Prostate gland (tissue), 2 donors: ENCODE data around the gene CAPN1. TPM values are rescaled to one million over a fixed set of nuclear protein-coding genes. Genes with fewer than 3 reads are reported as not detected.

Source experiments
- DNase-seq: peaks from one replicate; pipeline ENCODE4 v3.0.0-alpha.2; 2019; ENCODE audit warnings: low spot score
- H3K27ac ChIP-seq, 2 donors: fragments of 200-600 bp; sonication (generic); 2 replicates each; pipeline ENCODE4 v1.5.1; 2017 to 2019
- H3K27me3 ChIP-seq: fragments of 200-600 bp; sonication (generic); replicated peaks from 2 replicates; pipeline ENCODE4 v1.5.1; 2019; ENCODE audit not compliant: insufficient read depth
- H3K36me3 ChIP-seq, 2 donors: fragments of 200-600 bp; sonication (generic); 1 replicate in 1 of 2; 2 replicates in 1 of 2; pipeline versions ENCODE4 v1.5.1 to v1.8.1; 2017 to 2019
- H3K4me1 ChIP-seq: fragments of 200-600 bp; sonication (generic); replicated peaks from 2 replicates; pipeline ENCODE4 v1.5.1; 2019
- H3K4me3 ChIP-seq, 2 donors: fragments of 200-600 bp; sonication (generic); 2 replicates each; pipeline ENCODE4 v1.5.1; 2017 to 2019
- H3K9me3 ChIP-seq: fragments of 200-600 bp; sonication (generic); 2 replicates; pipeline ENCODE4 v1.5.1; 2017
- POLR2A ChIP-seq: fragments of 450-650 bp; IDR thresholded peaks from one replicate; pipeline ENCODE4 v1.6.1; 2016; ENCODE audit warnings: antibody characterized with exemption, mild to moderate bottlenecking
- POLR2AphosphoS5 ChIP-seq: sonication (generic); formaldehyde crosslinking; IDR thresholded peaks from one replicate; pipeline ENCODE4 v1.6.1; 2017; ENCODE audit warnings: antibody characterized with exemption
- WGBS: methylation state at CpG from one replicate; pipeline ENCODE4 v1.1.5; 2018; 5-methylcytosine and 5-hydroxymethylcytosine counted together
- intact Hi-C: fragments of 100-400 bp; cut with DNase I; formaldehyde crosslinking; loops from one replicate; pipeline ENCODE4 v1.14.2; 2022
- total RNA-seq, 2 donors: library from RNA; depleted of rRNA; stranded (reverse); fragments of >200 nt; gene quantifications; one replicate each; pipeline ENCODE4 v1.1.0, GENCODE V29; 2016
- TF ChIP-seq, protein P1 (sequence below), 4 experiments: fragments of 200-600 bp in 2 of 4; fragments of 450-650 bp in 2 of 4; sonication (generic) in 2 of 4; IDR thresholded peaks; 1 replicate in 3 of 4; 2 replicates in 1 of 4; pipeline ENCODE4 v1.5.1; 2016 to 2019; ENCODE audit warnings: antibody characterized with exemption in 4 of 4, mild to moderate bottlenecking in 2 of 4, moderate library complexity in 2 of 4

CAPN1 gene
- total RNA-seq, 2 donors from 2014 or later = 215 to 374 TPM

DNA sequence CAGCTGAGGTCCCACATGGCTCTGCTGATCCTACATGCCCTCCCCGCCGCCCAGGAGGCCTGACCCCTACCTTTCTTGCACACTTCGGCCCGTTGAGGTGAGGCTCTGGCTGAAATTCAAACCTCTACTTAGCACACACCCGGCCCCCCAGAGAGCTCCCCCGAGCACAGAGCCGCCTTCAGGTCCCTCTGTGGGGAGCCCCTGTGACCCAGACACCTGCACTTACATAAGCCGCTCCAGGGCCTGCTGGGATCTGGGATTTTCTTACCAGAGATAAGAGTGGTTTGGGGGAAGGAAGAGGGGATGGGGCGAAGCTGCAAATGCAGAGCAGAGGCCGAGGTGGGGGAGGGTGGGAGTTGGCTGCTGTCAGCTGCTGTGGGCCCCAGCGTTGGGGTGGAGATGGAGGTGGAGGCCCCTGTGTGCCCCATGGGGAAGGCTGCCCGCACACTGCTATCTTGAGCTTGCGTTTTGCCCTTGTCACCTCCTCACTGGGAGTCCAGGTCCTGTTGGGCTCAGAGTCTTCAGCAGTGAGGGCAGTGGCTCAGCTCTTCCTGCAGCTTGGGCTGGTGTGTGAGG, 30.6 kb downstream of the CAPN1 start:
- no peak for TF ChIP-seq POLR2AphosphoS5
- no peak for TF ChIP-seq POLR2A
- TF ChIP-seq, protein P1, sequence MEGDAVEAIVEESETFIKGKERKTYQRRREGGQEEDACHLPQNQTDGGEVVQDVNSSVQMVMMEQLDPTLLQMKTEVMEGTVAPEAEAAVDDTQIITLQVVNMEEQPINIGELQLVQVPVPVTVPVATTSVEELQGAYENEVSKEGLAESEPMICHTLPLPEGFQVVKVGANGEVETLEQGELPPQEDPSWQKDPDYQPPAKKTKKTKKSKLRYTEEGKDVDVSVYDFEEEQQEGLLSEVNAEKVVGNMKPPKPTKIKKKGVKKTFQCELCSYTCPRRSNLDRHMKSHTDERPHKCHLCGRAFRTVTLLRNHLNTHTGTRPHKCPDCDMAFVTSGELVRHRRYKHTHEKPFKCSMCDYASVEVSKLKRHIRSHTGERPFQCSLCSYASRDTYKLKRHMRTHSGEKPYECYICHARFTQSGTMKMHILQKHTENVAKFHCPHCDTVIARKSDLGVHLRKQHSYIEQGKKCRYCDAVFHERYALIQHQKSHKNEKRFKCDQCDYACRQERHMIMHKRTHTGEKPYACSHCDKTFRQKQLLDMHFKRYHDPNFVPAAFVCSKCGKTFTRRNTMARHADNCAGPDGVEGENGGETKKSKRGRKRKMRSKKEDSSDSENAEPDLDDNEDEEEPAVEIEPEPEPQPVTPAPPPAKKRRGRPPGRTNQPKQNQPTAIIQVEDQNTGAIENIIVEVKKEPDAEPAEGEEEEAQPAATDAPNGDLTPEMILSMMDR (IDR thresholded peaks at IDR 0.05) = no peak
- Histone ChIP-seq H3K9me3 (no peaks in the 10 kb centered on the region), H3K4me1 (no peaks in the 10 kb centered on the region), H3K4me3 (no peak overlapping the region), H3K36me3 (peaks cover 0 to 30% of the 10 kb centered on the region in 2 donors), H3K27me3 (no peaks in the 10 kb centered on the region), H3K27ac (no peak overlapping the region)
- DNase-seq = no peak
- WGBS = 64% methylated on average over 13 of the region's 13 CpGs
- intact Hi-C loops = no loop called here

DNA sequence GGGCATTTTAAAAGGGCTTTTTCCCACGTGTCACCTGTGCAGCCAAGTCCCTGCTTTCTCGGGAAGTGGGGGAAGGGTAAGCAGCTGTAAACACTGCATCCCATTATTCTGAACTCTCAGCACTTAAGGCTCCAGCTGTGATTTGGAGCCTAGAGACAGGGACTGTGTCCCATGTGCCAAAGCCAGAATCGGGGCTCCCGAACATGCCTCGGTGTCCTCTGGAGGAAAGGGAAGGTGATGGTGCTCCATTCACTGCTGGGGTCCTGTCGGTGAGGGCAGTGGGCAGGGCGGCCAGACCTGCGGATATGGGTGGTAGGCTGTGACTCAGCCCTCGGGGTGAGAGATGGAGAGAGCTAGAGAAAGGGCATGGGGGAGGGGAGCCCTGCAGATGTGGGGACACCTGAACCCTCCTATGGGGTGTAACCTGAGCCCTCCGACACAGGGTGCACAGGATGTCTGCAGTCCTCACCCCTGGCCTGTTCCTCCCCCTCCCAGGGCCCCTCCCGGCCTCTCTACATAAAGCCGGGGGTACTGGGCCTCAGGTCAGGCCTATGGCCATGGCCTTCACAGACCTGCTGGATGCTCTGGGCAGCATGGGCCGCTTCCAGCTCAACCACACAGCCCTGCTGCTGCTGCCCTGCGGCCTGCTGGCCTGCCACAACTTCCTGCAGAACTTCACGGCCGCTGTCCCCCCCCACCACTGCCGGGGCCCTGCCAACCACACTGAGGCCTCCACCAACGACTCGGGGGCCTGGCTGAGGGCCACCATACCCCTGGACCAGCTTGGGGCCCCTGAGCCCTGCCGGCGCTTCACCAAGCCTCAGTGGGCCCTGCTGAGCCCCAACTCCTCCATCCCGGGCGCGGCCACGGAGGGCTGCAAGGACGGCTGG, 31.8 kb downstream of the CAPN1 start:
- intact Hi-C loops = no loop called here
- no peaks in the 10 kb centered on the region for H3K4me1 ChIP-seq
- no peak overlapping the region for H3K27ac ChIP-seq
- H3K36me3 ChIP-seq = peaks cover 0 to 25% of the 10 kb centered on the region in 2 donors
- WGBS = 56% methylated on average over 26 of the region's 26 CpGs
- no peaks in the 10 kb centered on the region for H3K9me3 ChIP-seq
- no peak for TF ChIP-seq POLR2AphosphoS5
- TF ChIP-seq POLR2A = no peak
- TF ChIP-seq, protein P1 (IDR thresholded peaks at IDR 0.05) = no peak
- DNase-seq = no peak
- H3K27me3 ChIP-seq = no peaks in the 10 kb centered on the region
- no peak overlapping the region for H3K4me3 ChIP-seq

DNA sequence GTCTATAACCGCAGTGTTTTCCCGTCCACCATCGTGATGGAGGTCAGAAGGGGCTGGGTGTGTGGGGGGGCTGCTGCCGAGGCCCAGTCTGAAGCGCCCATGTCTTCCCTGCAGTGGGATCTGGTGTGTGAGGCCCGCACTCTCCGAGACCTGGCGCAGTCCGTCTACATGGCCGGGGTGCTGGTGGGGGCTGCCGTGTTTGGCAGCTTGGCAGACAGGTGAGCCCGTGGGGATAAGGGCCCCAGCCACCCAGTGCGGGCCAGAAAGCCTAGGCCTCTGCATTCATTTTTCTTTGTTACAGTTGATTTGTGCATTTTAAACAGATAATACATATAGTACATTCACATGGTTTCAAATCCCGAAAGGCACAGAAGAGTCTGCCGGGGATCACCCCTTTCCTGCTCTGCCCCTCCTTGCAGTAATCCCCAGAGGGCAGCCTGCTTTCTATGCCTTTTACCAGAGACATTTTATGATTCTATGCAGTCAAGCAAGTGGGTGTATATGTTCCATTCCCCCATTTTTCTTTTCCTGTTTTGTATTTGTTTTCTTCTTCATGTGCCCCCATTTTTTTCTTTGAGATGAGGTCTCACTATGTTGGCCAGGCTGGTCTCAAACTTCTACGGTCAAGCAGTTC, 32.6 kb downstream of the CAPN1 start:
- Histone ChIP-seq H3K4me1 (no peaks in the 10 kb centered on the region), H3K36me3 (peaks cover 0 to 23% of the 10 kb centered on the region in 2 donors), H3K27me3 (no peaks in the 10 kb centered on the region), H3K4me3 (no peak overlapping the region), H3K27ac (no peak overlapping the region), H3K9me3 (no peaks in the 10 kb centered on the region)
- WGBS = 71% methylated on average over 16 of the region's 16 CpGs
- no peak for TF ChIP-seq POLR2A
- TF ChIP-seq, protein P1 (IDR thresholded peaks at IDR 0.05) = no peak
- no peak for TF ChIP-seq POLR2AphosphoS5
- intact Hi-C loops = no loop called here
- no peak for DNase-seq

DNA sequence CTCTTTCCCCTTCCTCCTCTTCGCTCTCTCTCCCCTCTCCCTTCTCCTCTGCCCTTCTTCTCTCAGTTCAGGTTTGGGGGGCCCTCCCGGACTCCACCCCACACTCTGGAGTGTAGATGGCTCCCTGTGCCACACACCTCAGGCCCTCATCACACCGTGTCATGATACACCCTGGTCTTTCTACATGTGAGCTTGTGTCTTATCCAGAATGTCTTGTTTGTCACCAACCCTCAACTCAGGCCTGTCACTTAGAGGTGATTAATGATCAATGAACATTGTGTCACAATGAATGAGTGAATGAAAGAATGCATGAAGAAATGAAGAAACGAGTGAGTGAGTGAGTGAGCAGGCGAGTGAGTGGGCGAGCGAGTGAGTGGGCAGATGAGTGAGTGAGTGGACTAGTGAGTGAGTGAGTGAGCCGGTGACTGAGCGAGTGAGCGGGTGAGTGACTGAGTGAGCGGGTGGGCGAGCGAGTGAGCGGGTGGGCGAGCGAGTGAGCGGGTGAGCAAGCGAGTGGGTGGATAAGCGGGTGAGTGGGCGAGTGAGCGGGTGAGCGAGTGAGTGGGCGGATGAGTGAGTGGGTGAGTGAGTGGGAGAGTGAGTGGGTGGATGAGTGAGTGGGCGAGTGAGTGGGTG, 33.8 kb downstream of the CAPN1 start:
- H3K4me3 ChIP-seq = no peak overlapping the region
- WGBS = 92% methylated on average over 24 of the region's 24 CpGs
- intact Hi-C loops = no loop called here
- H3K27ac ChIP-seq = no peak overlapping the region
- H3K4me1 ChIP-seq = no peaks in the 10 kb centered on the region
- peaks cover 0 to 12% of the 10 kb centered on the region in 2 donors for H3K36me3 ChIP-seq
- DNase-seq = no peak
- TF ChIP-seq POLR2A = no peak
- no peak for TF ChIP-seq POLR2AphosphoS5
- TF ChIP-seq, protein P1 (IDR thresholded peaks at IDR 0.05) = no peak
- no peaks in the 10 kb centered on the region for H3K9me3 ChIP-seq
- no peaks in the 10 kb centered on the region for H3K27me3 ChIP-seq
